HG02759 (cell line): ENCODE results near the gene APBA2.
"Not testable (repeated sequence)": the region's sequence is repeated elsewhere in the genome, so short reads cannot be mapped to it uniquely, and the experiment has no call there.

Experiments used
- ATAC-seq: cut with Tn5 transposase; IDR thresholded peaks from one replicate; pipeline ENCODE4 v1.9.1; 2021; ENCODE audit warnings: mild to moderate bottlenecking, moderate library complexity; ENCODE audit not compliant: unreplicated experiment

The APBA2 gene

GRCh38 chr15:29142129-29142747, 256.5 kb downstream of the APBA2 start:
- ATAC-seq: no peak

GRCh38 chr15:29143293-29143692, 257.5 kb downstream of the APBA2 start:
- no peak for ATAC-seq

- ATAC-seq: no peak
Observed at GRCh38 chr15:29143909-29144635, 258.3 kb downstream of the APBA2 start.

GRCh38 chr15:29149738-29150075, 263.9 kb downstream of the APBA2 start:
- ATAC-seq: no peak

- no peak for ATAC-seq
Observed at GRCh38 chr15:29150515-29151483, 265.0 kb downstream of the APBA2 start.

- no peak for ATAC-seq
Observed at GRCh38 chr15:29151484-29151857, 265.7 kb downstream of the APBA2 start.

GRCh38 chr15:29156521-29156920, 270.7 kb downstream of the APBA2 start:
- no peak for ATAC-seq

- no peak for ATAC-seq
Observed at GRCh38 chr15:29159771-29160455, 274.1 kb downstream of the APBA2 start.

GRCh38 chr15:29162411-29162810, 276.6 kb downstream of the APBA2 start:
- no peak for ATAC-seq

- ATAC-seq: not testable (repeated sequence)
Observed at GRCh38 chr15:29167122-29167521, 281.3 kb downstream of the APBA2 start.
